ENCODE results near the gene CASR.

DNA sequence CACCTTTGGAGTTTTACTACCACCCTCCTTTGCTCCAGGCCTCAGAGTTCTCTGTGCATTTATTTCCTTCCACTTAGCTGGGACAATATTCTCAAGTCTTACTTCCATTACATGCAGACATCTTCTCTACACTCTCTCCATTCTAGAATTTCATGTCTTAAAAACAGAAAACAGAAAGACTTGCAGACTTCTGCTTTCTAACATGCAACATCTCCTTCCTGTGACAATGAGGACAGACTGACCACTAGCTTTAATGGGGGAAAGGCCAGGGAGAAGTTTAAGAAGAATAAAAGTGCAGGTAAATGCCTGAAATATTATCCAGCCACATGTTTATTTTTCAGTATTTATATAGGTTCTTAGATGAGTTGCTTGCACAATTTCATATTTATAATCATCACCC, 124.5 kb downstream of the CASR start:
- TF ChIP-seq, protein P1, sequence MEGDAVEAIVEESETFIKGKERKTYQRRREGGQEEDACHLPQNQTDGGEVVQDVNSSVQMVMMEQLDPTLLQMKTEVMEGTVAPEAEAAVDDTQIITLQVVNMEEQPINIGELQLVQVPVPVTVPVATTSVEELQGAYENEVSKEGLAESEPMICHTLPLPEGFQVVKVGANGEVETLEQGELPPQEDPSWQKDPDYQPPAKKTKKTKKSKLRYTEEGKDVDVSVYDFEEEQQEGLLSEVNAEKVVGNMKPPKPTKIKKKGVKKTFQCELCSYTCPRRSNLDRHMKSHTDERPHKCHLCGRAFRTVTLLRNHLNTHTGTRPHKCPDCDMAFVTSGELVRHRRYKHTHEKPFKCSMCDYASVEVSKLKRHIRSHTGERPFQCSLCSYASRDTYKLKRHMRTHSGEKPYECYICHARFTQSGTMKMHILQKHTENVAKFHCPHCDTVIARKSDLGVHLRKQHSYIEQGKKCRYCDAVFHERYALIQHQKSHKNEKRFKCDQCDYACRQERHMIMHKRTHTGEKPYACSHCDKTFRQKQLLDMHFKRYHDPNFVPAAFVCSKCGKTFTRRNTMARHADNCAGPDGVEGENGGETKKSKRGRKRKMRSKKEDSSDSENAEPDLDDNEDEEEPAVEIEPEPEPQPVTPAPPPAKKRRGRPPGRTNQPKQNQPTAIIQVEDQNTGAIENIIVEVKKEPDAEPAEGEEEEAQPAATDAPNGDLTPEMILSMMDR (IDR thresholded peaks at IDR 0.05) = no peak
- no peak for TF ChIP-seq POLR2A (IDR thresholded peaks at IDR 0.05)

All from ovary (tissue), 3 donors.